ENCODE results near the gene TRIP13. TPM values are rescaled to one million over a fixed set of nuclear protein-coding genes. Genes with fewer than 3 reads are reported as not detected.

The TRIP13 gene
- total RNA-seq, 2 donors from 2014 or later = 21.9 to 32.4 TPM

DNA sequence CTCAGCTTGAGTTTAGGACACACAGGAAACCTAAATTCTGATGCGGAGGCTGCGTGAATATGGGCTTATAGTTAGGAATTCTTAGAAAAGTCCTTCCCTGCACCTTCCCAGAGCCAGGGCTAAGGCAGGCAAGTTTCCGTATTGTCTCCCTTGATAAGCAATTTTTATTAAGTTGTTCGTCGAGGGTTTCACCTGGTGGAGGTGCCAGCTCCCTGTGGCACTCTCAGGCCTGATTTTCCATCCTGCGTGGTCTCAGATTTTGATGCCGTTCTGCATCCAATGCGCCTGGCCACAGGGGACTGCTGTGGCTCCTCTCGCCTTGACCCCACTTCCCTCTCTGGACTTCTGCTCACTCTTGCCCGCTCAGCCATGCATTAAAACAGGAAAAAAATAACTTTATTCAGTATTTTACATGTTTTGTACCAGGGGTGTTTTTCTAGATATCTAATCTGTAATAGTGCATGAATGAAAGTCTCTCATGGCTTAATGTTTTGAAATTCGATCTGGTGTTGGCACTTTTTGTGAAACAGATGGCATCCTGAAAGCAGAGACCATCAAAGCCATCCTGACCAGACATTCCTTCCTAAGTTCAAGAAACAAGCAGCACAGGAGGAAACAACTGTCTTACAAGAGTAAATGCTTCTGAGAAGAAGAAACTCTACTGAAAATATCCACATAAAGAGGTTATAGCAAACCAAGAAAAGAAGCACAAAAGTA, 50.7 kb downstream of the TRIP13 start:
- Histone ChIP-seq H3K4me1 (ENCODE audit: control insufficient read depth, insufficient read depth, low read length) (no peaks in the 10 kb centered on the region), H3K9ac (ENCODE audit: extremely low read depth, low read length, poor library complexity, severe bottlenecking) (no peak overlapping the region), H3K36me3 (ENCODE audit: control insufficient read depth, insufficient read depth, low read length) (no peaks in the 10 kb centered on the region), H3K27me3 (ENCODE audit: control insufficient read depth, insufficient read depth, low read length, poor library complexity, severe bottlenecking) (no peaks in the 10 kb centered on the region), H3K9me3 (ENCODE audit: control insufficient read depth, low read length) (no peaks in the 10 kb centered on the region), H3K4me3 (ENCODE audit: low read length) (no peak overlapping the region), H3K27ac (ENCODE audit: low read depth, low read length) (no peak overlapping the region)
- no peaks in the 10 kb centered on the region for H3K36me3 Mint-ChIP-seq (ENCODE audit: low read depth)
- TF ChIP-seq, protein P1, sequence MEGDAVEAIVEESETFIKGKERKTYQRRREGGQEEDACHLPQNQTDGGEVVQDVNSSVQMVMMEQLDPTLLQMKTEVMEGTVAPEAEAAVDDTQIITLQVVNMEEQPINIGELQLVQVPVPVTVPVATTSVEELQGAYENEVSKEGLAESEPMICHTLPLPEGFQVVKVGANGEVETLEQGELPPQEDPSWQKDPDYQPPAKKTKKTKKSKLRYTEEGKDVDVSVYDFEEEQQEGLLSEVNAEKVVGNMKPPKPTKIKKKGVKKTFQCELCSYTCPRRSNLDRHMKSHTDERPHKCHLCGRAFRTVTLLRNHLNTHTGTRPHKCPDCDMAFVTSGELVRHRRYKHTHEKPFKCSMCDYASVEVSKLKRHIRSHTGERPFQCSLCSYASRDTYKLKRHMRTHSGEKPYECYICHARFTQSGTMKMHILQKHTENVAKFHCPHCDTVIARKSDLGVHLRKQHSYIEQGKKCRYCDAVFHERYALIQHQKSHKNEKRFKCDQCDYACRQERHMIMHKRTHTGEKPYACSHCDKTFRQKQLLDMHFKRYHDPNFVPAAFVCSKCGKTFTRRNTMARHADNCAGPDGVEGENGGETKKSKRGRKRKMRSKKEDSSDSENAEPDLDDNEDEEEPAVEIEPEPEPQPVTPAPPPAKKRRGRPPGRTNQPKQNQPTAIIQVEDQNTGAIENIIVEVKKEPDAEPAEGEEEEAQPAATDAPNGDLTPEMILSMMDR (conservative IDR thresholded peaks at IDR 0.05) = no peak
- no peak overlapping the region for H3K4me3 Mint-ChIP-seq
- WGBS, 2 experiments (ENCODE audit: insufficient coverage in 1 of 2, insufficient read length in 1 of 2) = 89 to 91% methylated on average over 10 to 11 of the region's 11 CpGs
- H3K27ac Mint-ChIP-seq = no peak overlapping the region
- DNase-seq = no peak
- peaks cover 21% of the 10 kb centered on the region for H3K27me3 Mint-ChIP-seq (ENCODE audit: insufficient read depth)
- H3K4me1 Mint-ChIP-seq = peaks cover 3% of the 10 kb centered on the region
- no peaks in the 10 kb centered on the region for H3K9me3 Mint-ChIP-seq

DNA sequence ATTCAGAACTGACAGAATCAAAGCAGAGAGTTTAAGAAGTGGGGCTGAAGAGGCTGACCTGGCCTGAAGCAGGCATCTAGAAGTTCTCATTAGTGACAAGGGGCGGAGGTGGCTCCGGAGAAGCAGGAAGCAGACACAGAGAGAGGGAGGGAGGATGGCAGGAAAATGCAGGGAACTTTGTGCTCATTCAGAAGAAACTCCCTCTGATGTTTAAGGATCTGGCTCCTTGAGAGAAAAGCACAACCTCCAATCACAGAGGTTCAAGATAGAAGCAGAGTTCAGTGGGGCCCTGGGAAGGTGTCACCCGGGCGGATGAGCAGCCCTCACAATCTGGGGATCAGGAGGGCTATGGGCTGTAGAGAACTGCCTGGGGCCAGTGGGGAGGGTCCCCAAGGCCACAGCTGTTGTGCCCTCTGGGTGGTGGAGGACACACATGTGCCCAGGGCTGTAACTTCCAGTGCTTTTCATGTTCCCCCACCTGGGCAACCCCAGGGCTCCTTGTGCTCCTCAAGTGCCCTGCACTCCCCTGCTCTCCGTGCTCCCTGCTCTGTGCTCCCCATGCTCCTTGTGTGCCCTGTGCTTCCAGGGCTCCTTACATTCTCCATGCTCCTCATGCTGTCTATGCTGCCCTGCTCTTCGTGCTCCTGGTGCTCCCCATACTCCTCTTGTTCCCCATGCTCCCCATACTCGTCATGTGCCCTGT, 51.4 kb downstream of the TRIP13 start:
- Histone ChIP-seq H3K4me1 (ENCODE audit: control insufficient read depth, insufficient read depth, low read length) (no peaks in the 10 kb centered on the region), H3K9me3 (ENCODE audit: control insufficient read depth, low read length) (no peaks in the 10 kb centered on the region), H3K27ac (ENCODE audit: low read depth, low read length) (no peak overlapping the region), H3K27me3 (ENCODE audit: control insufficient read depth, insufficient read depth, low read length, poor library complexity, severe bottlenecking) (no peaks in the 10 kb centered on the region), H3K9ac (ENCODE audit: extremely low read depth, low read length, poor library complexity, severe bottlenecking) (no peak overlapping the region), H3K36me3 (ENCODE audit: control insufficient read depth, insufficient read depth, low read length) (no peaks in the 10 kb centered on the region), H3K4me3 (ENCODE audit: low read length) (no peak overlapping the region)
- Mint-ChIP-seq H3K27me3 (ENCODE audit: insufficient read depth) (peaks cover 21% of the 10 kb centered on the region), H3K4me1 (peaks cover 3% of the 10 kb centered on the region), H3K4me3 (no peak overlapping the region), H3K9me3 (no peaks in the 10 kb centered on the region), H3K36me3 (ENCODE audit: low read depth) (no peaks in the 10 kb centered on the region), H3K27ac (no peak overlapping the region)
- TF ChIP-seq, protein P1 (conservative IDR thresholded peaks at IDR 0.05) = no peak
- no peak for DNase-seq
- WGBS, 2 experiments (ENCODE audit: insufficient coverage in 1 of 2, insufficient read length in 1 of 2) = 79 to 80% methylated on average over 5 to 7 of the region's 7 CpGs

DNA sequence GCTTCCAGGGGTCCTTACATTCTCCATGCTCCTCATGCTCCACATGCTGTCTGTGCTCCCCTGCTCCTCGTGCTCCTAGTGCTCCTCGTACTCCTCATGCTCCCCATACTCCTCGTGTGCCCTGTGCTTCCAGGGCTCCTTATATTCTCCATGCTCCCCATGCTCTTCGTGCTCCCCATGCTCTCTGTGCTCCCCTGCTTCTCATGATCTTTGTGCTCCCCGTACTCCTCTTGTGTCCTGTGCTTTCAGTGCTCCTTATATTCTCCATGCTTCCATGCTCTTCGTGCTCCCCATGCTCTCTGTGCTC, 51.9 kb downstream of the TRIP13 start:
- Mint-ChIP-seq H3K4me1 (peaks cover 3% of the 10 kb centered on the region), H3K27me3 (ENCODE audit: insufficient read depth) (peaks cover 21% of the 10 kb centered on the region), H3K27ac (no peak overlapping the region), H3K9me3 (no peaks in the 10 kb centered on the region), H3K36me3 (ENCODE audit: low read depth) (no peaks in the 10 kb centered on the region), H3K4me3 (no peak overlapping the region)
- DNase-seq = no peak
- 88 to 89% methylated on average over 6 of the region's 6 CpGs for WGBS, 2 experiments (ENCODE audit: insufficient coverage in 1 of 2, insufficient read length in 1 of 2)
- H3K4me1 ChIP-seq (ENCODE audit: control insufficient read depth, insufficient read depth, low read length) = no peaks in the 10 kb centered on the region
- no peaks in the 10 kb centered on the region for H3K9me3 ChIP-seq (ENCODE audit: control insufficient read depth, low read length)
- H3K27ac ChIP-seq (ENCODE audit: low read depth, low read length) = no peak overlapping the region
- TF ChIP-seq, protein P1 (conservative IDR thresholded peaks at IDR 0.05) = no peak
- H3K27me3 ChIP-seq (ENCODE audit: control insufficient read depth, insufficient read depth, low read length, poor library complexity, severe bottlenecking) = no peaks in the 10 kb centered on the region
- no peak overlapping the region for H3K4me3 ChIP-seq (ENCODE audit: low read length)
- no peak overlapping the region for H3K9ac ChIP-seq (ENCODE audit: extremely low read depth, low read length, poor library complexity, severe bottlenecking)
- no peaks in the 10 kb centered on the region for H3K36me3 ChIP-seq (ENCODE audit: control insufficient read depth, insufficient read depth, low read length)
